ENCODE measurements around the gene MCF2L. TPM values are rescaled to one million over a fixed set of nuclear protein-coding genes. Genes with fewer than 3 reads are reported as not detected.

The MCF2L gene
- total RNA-seq, 1 donor from 2014 or later: 6.7 TPM

DNA sequence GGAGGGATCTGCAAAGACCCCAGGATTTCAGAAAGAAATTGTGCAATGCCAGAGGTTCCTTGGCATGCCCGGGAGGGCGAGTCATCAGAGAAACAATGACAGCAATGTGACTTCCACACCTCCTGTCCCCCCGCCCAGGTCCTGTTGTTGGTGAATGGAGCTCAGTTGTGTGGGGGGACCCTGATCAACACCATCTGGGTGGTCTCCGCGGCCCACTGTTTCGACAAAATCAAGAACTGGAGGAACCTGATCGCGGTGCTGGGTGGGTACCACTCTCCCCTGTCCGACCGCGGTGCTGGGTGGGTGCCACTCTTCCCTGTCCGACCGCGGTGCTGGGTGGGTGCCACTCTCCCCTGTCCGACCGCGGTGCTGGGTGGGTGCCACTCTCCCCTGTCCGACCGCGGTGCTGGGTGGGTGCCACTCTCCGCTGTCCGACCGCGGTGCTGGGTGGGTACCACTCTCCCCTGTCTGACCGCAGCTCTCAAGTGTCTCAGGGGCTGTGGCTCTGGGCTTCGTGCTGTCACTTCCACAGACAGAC lies 148.4 kb downstream of the MCF2L start:
- Mint-ChIP-seq H3K4me3 (ENCODE audit: unreplicated experiment) (no peak overlapping the region), H3K27me3 (ENCODE audit: low read depth) (peaks cover 5% of the 10 kb centered on the region)
- TF ChIP-seq, protein P1, sequence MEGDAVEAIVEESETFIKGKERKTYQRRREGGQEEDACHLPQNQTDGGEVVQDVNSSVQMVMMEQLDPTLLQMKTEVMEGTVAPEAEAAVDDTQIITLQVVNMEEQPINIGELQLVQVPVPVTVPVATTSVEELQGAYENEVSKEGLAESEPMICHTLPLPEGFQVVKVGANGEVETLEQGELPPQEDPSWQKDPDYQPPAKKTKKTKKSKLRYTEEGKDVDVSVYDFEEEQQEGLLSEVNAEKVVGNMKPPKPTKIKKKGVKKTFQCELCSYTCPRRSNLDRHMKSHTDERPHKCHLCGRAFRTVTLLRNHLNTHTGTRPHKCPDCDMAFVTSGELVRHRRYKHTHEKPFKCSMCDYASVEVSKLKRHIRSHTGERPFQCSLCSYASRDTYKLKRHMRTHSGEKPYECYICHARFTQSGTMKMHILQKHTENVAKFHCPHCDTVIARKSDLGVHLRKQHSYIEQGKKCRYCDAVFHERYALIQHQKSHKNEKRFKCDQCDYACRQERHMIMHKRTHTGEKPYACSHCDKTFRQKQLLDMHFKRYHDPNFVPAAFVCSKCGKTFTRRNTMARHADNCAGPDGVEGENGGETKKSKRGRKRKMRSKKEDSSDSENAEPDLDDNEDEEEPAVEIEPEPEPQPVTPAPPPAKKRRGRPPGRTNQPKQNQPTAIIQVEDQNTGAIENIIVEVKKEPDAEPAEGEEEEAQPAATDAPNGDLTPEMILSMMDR (IDR thresholded peaks at IDR 0.05): no peak

DNA sequence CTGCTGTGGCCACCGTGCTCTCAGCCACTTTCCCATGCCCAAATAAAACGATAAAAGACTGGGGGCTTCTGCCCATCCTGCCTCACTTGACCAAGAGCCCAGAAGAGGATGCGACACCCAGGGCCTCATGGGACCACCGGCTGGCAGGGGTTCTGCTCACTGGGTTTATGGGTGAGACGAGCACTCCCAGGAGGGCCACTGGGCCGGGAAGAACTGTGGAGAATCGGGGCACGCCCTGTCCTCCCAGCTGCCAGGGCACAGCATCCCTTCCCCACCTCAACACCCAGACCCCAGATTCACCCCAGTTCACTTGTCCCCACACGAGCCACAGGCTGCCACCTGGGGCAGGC lies 148.9 kb downstream of the MCF2L start:
- H3K36me3 Mint-ChIP-seq (ENCODE audit: low read depth): no peaks in the 10 kb centered on the region
- DNase-seq (ENCODE audit: low spot score): no peak
- H3K27me3 Mint-ChIP-seq (ENCODE audit: low read depth): peaks cover 5% of the 10 kb centered on the region
- no peak overlapping the region for H3K27ac Mint-ChIP-seq (ENCODE audit: unreplicated experiment)
- H3K4me1 Mint-ChIP-seq (ENCODE audit: low read depth): peaks cover 11% of the 10 kb centered on the region
- no peak overlapping the region for H3K4me3 Mint-ChIP-seq (ENCODE audit: unreplicated experiment)
- TF ChIP-seq, protein P1 (IDR thresholded peaks at IDR 0.05): no peak
- no peaks in the 10 kb centered on the region for H3K9me3 Mint-ChIP-seq (ENCODE audit: low read depth)

More for the DNA sequence above, 148.4 kb downstream of the MCF2L start:
- no peaks in the 10 kb centered on the region for H3K9me3 Mint-ChIP-seq (ENCODE audit: low read depth)
- no peaks in the 10 kb centered on the region for H3K36me3 Mint-ChIP-seq (ENCODE audit: low read depth)
- DNase-seq (ENCODE audit: low spot score): no peak
- H3K4me1 Mint-ChIP-seq (ENCODE audit: low read depth): peaks cover 6% of the 10 kb centered on the region
- H3K27ac Mint-ChIP-seq (ENCODE audit: unreplicated experiment): no peak overlapping the region

DNA sequence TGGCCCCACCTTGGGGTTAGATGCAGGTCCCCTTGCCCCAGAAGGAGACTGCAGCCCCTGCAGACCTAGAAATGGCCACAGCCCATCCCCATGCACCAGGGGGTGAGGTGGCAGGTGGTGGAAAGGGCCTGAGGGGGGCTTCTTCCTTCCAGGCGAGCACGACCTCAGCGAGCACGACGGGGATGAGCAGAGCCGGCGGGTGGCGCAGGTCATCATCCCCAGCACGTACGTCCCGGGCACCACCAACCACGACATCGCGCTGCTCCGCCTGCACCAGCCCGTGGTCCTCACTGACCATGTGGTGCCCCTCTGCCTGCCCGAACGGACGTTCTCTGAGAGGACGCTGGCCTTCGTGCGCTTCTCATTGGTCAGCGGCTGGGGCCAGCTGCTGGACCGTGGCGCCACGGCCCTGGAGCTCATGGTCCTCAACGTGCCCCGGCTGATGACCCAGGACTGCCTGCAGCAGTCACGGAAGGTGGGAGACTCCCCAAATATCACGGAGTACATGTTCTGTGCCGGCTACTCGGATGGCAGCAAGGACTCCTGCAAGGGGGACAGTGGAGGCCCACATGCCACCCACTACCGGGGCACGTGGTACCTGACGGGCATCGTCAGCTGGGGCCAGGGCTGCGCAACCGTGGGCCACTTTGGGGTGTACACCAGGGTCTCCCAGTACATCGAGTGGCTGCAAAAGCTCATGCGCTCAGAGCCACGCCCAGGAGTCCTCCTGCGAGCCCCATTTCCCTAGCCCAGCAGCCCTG lies 149.4 kb downstream of the MCF2L start:
- no peaks in the 10 kb centered on the region for H3K9me3 Mint-ChIP-seq (ENCODE audit: low read depth)
- peak; percentile 87 for DNase-seq (ENCODE audit: low spot score)
- no peak overlapping the region for H3K27ac Mint-ChIP-seq (ENCODE audit: unreplicated experiment)
- H3K4me1 Mint-ChIP-seq (ENCODE audit: low read depth): peaks cover 14% of the 10 kb centered on the region
- no peaks in the 10 kb centered on the region for H3K36me3 Mint-ChIP-seq (ENCODE audit: low read depth)
- peaks cover 5% of the 10 kb centered on the region for H3K27me3 Mint-ChIP-seq (ENCODE audit: low read depth)
- H3K4me3 Mint-ChIP-seq (ENCODE audit: unreplicated experiment): no peak overlapping the region
- TF ChIP-seq, protein P1 (IDR thresholded peaks at IDR 0.05): no peak

DNA sequence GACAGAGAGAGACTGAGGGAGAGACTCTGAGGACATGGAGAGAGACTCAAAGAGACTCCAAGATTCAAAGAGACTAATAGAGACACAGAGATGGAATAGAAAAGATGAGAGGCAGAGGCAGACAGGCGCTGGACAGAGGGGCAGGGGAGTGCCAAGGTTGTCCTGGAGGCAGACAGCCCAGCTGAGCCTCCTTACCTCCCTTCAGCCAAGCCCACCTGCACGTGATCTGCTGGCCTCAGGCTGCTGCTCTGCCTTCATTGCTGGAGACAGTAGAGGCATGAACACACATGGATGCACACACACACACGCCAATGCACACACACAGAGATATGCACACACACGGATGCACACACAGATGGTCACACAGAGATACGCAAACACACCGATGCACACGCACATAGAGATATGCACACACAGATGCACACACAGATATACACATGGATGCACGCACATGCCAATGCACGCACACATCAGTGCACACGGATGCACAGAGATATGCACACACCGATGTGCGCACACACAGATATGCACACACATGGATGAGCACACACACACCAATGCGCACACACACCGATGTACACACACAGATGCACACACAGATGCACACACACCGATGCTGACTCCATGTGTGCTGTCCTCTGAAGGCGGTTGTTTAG lies 150.3 kb downstream of the MCF2L start:
- H3K36me3 Mint-ChIP-seq (ENCODE audit: low read depth): no peaks in the 10 kb centered on the region
- H3K27me3 Mint-ChIP-seq (ENCODE audit: low read depth): peaks cover 5% of the 10 kb centered on the region
- H3K4me3 Mint-ChIP-seq (ENCODE audit: unreplicated experiment): no peak overlapping the region
- TF ChIP-seq, protein P1 (IDR thresholded peaks at IDR 0.05): no peak
- peaks cover 14% of the 10 kb centered on the region for H3K4me1 Mint-ChIP-seq (ENCODE audit: low read depth)
- no peak overlapping the region for H3K27ac Mint-ChIP-seq (ENCODE audit: unreplicated experiment)
- no peaks in the 10 kb centered on the region for H3K9me3 Mint-ChIP-seq (ENCODE audit: low read depth)
- no peak for DNase-seq (ENCODE audit: low spot score)

DNA sequence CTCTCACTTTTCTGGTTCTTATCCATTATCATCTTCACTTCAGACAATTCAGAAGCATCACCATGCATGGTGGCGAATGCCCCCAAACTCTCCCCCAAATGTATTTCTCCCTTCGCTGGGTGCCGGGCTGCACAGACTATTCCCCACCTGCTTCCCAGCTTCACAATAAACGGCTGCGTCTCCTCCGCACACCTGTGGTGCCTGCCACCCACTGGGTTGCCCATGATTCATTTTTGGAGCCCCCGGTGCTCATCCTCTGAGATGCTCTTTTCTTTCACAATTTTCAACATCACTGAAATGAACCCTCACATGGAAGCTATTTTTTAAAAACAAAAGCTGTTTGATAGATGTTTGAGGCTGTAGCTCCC lies 150.8 kb downstream of the MCF2L start:
- Mint-ChIP-seq H3K4me1 (ENCODE audit: low read depth) (peaks cover 14% of the 10 kb centered on the region), H3K27me3 (ENCODE audit: low read depth) (peaks cover 5% of the 10 kb centered on the region), H3K36me3 (ENCODE audit: low read depth) (no peaks in the 10 kb centered on the region), H3K4me3 (ENCODE audit: unreplicated experiment) (no peak overlapping the region), H3K9me3 (ENCODE audit: low read depth) (no peaks in the 10 kb centered on the region), H3K27ac (ENCODE audit: unreplicated experiment) (no peak overlapping the region)
- TF ChIP-seq, protein P1 (IDR thresholded peaks at IDR 0.05): no peak
- DNase-seq (ENCODE audit: low spot score): no peak

Measured in chondrocyte (in vitro differentiated cells).